HG02938 (cell line): Measurements from ENCODE around the gene DCUN1D4.

Experiments used
- ATAC-seq: cut with Tn5 transposase; IDR thresholded peaks from one replicate; pipeline ENCODE4 v1.9.1; 2021; ENCODE audit warnings: mild to moderate bottlenecking, moderate library complexity; ENCODE audit not compliant: unreplicated experiment

DCUN1D4 gene

DNA sequence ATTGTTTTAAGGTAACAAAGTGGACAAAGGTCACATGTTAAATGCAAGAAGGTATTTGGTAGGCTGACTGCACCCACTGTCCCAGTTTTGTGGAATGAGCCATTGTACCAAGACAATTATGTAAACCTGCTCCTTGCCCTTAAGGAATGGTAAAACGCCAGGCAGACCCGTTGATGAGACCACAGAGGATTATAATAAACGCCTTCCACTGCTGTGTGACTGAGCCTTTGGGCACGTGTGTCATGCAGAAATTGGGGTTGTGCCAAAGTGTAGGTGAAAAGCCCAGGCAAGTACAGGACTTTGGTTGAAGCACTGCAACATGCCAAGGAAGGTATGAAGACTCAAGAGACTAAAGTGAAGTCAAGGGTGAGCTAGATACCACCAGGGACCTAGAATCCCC is 117.5 kb downstream of the DCUN1D4 start:
- ATAC-seq, result no peak

DNA sequence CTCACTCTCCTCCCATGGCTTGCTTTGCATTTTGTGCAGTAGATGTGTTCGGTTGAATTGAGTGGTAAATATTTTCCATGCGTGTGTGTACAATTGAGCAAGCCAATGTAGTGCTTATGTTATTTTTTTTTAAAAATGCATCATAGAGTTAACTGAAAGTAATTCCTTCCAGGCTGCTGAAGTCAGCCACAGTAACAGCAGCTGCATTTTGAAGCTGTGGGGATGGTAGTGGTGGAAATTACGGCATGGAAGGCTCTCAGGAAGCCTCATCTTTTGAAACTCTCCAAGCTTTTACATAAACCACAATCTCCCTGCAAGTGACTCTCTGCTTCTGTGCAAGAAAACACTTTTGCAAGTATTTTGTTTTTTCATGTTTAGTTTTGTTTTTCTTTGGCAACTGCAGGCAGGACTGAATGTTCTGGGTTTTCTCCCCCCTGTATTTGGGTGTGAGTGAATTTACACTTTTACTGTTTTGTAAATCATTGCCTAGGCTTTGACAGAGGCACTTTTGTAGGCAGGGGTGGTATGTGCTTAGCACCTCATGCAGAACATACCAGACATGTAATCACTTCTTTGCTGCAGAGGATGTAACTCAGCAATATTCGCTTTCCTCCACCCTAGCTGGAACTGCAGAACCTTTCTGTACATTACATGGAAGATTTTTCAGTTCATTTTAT is 121.0 kb downstream of the DCUN1D4 start:
- ATAC-seq, result no peak

DNA sequence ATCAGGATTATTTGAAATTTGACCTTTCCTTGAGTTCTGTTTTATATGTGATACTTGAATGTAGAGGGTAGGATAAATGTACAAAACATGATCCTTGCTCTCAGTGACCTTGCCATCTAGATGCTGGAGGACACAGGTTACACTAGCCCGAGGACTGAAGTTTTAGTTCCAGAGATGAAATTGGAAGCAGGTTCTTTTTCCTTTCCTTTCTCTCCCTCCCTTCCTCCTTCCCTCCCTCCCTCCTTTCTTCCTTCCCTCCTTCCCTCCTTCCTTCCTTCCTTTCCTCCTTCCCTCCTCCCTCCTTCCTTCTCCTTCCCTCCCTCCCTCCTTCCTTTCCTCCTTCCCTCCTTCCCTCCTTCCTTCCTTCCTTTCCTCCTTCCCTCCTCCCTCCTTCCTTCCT is 122.9 kb downstream of the DCUN1D4 start:
- no peak for ATAC-seq
